H9 (cell line): Measurements from ENCODE around the gene PLA2R1. TPM values are rescaled to one million over a fixed set of nuclear protein-coding genes. Genes with fewer than 3 reads are reported as not detected.

Source experiments
- DNase-seq: peaks from one replicate; pipeline ENCODE4 v3.0.0-alpha.2; 2017
- H2AFZ ChIP-seq: one replicate; pipeline ENCODE4 v1.6.1; 2013; ENCODE audit warnings: mild to moderate bottlenecking, low read length, control low read depth, moderate library complexity
- H2AK5ac ChIP-seq: 2 replicates; pipeline ENCODE4 v1.6.1; 2013; ENCODE audit warnings: low read length, control low read depth, mixed read lengths; ENCODE audit not compliant: insufficient read length
- H2BK120ac ChIP-seq: one replicate; pipeline ENCODE4 v1.6.1; 2013; ENCODE audit warnings: low read depth, mild to moderate bottlenecking, low read length, control low read depth, inconsistent platforms; ENCODE audit not compliant: poor library complexity, severe bottlenecking
- H2BK12ac ChIP-seq: 2 replicates; pipeline ENCODE4 v1.6.1; 2013; ENCODE audit warnings: low read length, control low read depth, mixed read lengths, low read depth; ENCODE audit not compliant: insufficient read length
- H2BK15ac ChIP-seq: 2 replicates; pipeline ENCODE4 v1.6.1; 2013; ENCODE audit warnings: low read depth, low read length, control low read depth
- H2BK20ac ChIP-seq: one replicate; pipeline ENCODE4 v1.6.1; 2013; ENCODE audit warnings: low read depth, mild to moderate bottlenecking, low read length, control low read depth, inconsistent platforms; ENCODE audit not compliant: poor library complexity, severe bottlenecking
- H2BK5ac ChIP-seq: 2 replicates; pipeline ENCODE4 v1.6.1; 2013; ENCODE audit warnings: low read length, control low read depth, mixed read lengths; ENCODE audit not compliant: insufficient read length
- H3K14ac ChIP-seq: 2 replicates; pipeline ENCODE4 v1.6.1; 2013; ENCODE audit warnings: low read length, control low read depth; ENCODE audit not compliant: insufficient read depth
- H3K18ac ChIP-seq: 2 replicates; pipeline ENCODE4 v1.6.1; 2013; ENCODE audit warnings: low read depth, mild to moderate bottlenecking, mixed read lengths, low read length, control low read depth; ENCODE audit not compliant: insufficient read length
- H3K23ac ChIP-seq: 2 replicates; pipeline ENCODE4 v1.6.1; 2013; ENCODE audit warnings: low read length, control low read depth, mixed read lengths, low read depth; ENCODE audit not compliant: insufficient read length
- H3K23me2 ChIP-seq: 2 replicates; pipeline ENCODE4 v1.6.1; 2013; ENCODE audit warnings: low read depth, mild to moderate bottlenecking, mixed read lengths, low read length, control low read depth; ENCODE audit not compliant: insufficient read length, poor library complexity, severe bottlenecking
- H3K27ac ChIP-seq: 2 replicates; pipeline ENCODE4 v1.5.1; 2013; ENCODE audit warnings: low read length, control low read depth, mixed read lengths, low read depth; ENCODE audit not compliant: insufficient read length
- H3K27me3 ChIP-seq: 2 replicates; pipeline ENCODE4 v1.6.1; 2013; ENCODE audit warnings: low read length, control low read depth, inconsistent platforms; ENCODE audit not compliant: insufficient read depth
- H3K4ac ChIP-seq: 2 replicates; pipeline ENCODE4 v1.6.1; 2013; ENCODE audit warnings: low read depth, mild to moderate bottlenecking, control low read depth, inconsistent platforms, low read length, moderate library complexity
- H3K4me1 ChIP-seq: 2 replicates; pipeline ENCODE4 v1.6.1; 2013; ENCODE audit warnings: low read length, control low read depth, inconsistent platforms; ENCODE audit not compliant: insufficient read depth
- H3K4me2 ChIP-seq: 2 replicates; pipeline ENCODE4 v1.6.1; 2013; ENCODE audit warnings: low read length, control low read depth, mixed read lengths; ENCODE audit not compliant: insufficient read length, insufficient read depth
- H3K56ac ChIP-seq: 2 replicates; pipeline ENCODE4 v1.6.1; 2013; ENCODE audit warnings: low read depth, mild to moderate bottlenecking, mixed read lengths, low read length, control low read depth; ENCODE audit not compliant: insufficient read length
- H3K79me1 ChIP-seq: 2 replicates; pipeline ENCODE4 v1.6.1; 2013; ENCODE audit warnings: low read depth, mild to moderate bottlenecking, moderate library complexity, low read length, control low read depth, inconsistent platforms; ENCODE audit not compliant: insufficient read depth, poor library complexity, severe bottlenecking
- H3K79me2 ChIP-seq: 2 replicates; pipeline ENCODE4 v1.6.1; 2013; ENCODE audit warnings: low read length, control low read depth, inconsistent platforms; ENCODE audit not compliant: insufficient read depth
- H3K9ac ChIP-seq: 2 replicates; pipeline ENCODE4 v1.6.1; 2013; ENCODE audit warnings: low read length, control low read depth, mixed read lengths; ENCODE audit not compliant: insufficient read length; ENCODE audit errors: extremely low read depth
- H3K9me3 ChIP-seq: one replicate; pipeline ENCODE4 v1.6.1; 2013; ENCODE audit warnings: low read depth, low read length, inconsistent platforms; ENCODE audit not compliant: control insufficient read depth
- H3T11ph ChIP-seq: one replicate; pipeline ENCODE4 v1.6.1; 2013; ENCODE audit warnings: mild to moderate bottlenecking, low read length, control low read depth, inconsistent platforms
- H4K20me1 ChIP-seq: one replicate; pipeline ENCODE4 v1.6.1; 2013; ENCODE audit not compliant: control insufficient read depth, insufficient read length, insufficient read depth
- H4K5ac ChIP-seq: 2 replicates; pipeline ENCODE4 v1.6.1; 2013; ENCODE audit warnings: low read depth, mild to moderate bottlenecking, mixed read lengths, low read length, control low read depth; ENCODE audit not compliant: insufficient read length
- H4K8ac ChIP-seq: replicated peaks from 2 replicates; pipeline ENCODE4 v1.6.1; 2013; ENCODE audit warnings: low read length, control low read depth, mixed read lengths, low read depth; ENCODE audit not compliant: insufficient read length
- H4K91ac ChIP-seq: 2 replicates; pipeline ENCODE4 v1.6.1; 2013; ENCODE audit warnings: low read depth, mild to moderate bottlenecking, moderate library complexity, mixed read lengths, low read length, control low read depth; ENCODE audit not compliant: insufficient read length
- H3K27ac Mint-ChIP-seq, 3 experiments: 2 replicates in 2 of 3; 3 replicates in 1 of 3; pipeline ENCODE4 v1.8.0; 2020 to 2021; ENCODE audit warnings: mixed read lengths in 3 of 3, mild to moderate bottlenecking in 1 of 3, moderate library complexity in 1 of 3
- H3K27me3 Mint-ChIP-seq: 2 replicates; pipeline ENCODE4 v1.8.0; 2021; ENCODE audit warnings: low read depth, mild to moderate bottlenecking, moderate library complexity, mixed read lengths
- H3K36me3 Mint-ChIP-seq, 3 experiments: 2 replicates in 2 of 3; 3 replicates in 1 of 3; pipeline ENCODE4 v1.8.0; 2020 to 2021; ENCODE audit warnings: low read depth in 3 of 3, mixed read lengths in 3 of 3; ENCODE audit not compliant: insufficient read depth in 1 of 3
- H3K4me1 Mint-ChIP-seq, 2 experiments: 2 replicates each; pipeline ENCODE4 v1.8.0; 2020; ENCODE audit warnings: mixed read lengths in 2 of 2
- H3K4me3 Mint-ChIP-seq, 2 experiments: 2 replicates in 1 of 2; 3 replicates in 1 of 2; pipeline ENCODE4 v1.8.0; 2020 to 2021; ENCODE audit warnings: mild to moderate bottlenecking in 2 of 2, mixed read lengths in 2 of 2, moderate library complexity in 1 of 2
- H3K9me3 Mint-ChIP-seq, 2 experiments: 2 replicates in 1 of 2; 3 replicates in 1 of 2; pipeline ENCODE4 v1.8.0; 2020; ENCODE audit warnings: mild to moderate bottlenecking in 2 of 2, mixed read lengths in 2 of 2, moderate library complexity in 1 of 2
- WGBS: extraction: QIAGEN DNeasy Blood & Tissue Kit; methylation state at CpG from one replicate; pipeline ENCODE4 v1.1.7; 2013; ENCODE audit warnings: missing lambda C conversion rate, low lambda C conversion rate, mixed read lengths; ENCODE audit not compliant: insufficient read length; ENCODE audit errors: extremely low coverage; 5-methylcytosine and 5-hydroxymethylcytosine counted together
- total RNA-seq: library from RNA; stranded (reverse); gene quantifications from 2 replicates; pipeline ENCODE4 v1.2.1, GENCODE V29; 2021
- TF ChIP-seq, protein P1 (sequence below): fragments of 200-600 bp; sonication (generic); conservative IDR thresholded peaks from 3 replicates; pipeline ENCODE4 v1.8.0; 2021; ENCODE audit warnings: antibody characterized with exemption, mild to moderate bottlenecking

The PLA2R1 gene
- total RNA-seq, 1 experiment from 2014 or later: 0.83 TPM

DNA sequence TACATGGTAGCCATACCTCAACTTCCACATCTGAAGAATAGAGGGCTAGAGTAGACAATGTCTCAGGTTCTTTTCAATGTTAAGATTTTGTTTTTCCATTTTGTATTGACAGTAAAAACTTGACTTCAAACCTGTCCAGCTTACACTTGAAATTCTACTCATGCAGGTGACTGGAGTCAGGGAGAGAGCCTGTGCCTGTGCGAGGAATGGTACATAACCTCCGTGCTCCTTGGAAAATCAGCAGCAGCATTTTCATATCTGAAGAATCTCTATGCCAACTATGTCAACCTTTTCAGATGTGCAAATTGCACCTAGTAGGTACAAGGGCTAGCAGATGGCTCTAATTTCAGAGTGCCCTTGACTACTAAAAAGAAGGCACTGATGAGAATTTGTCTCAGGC lies 2.1 kb downstream of the PLA2R1 start:
- Histone ChIP-seq H4K8ac (no peak overlapping the region), H3K23me2 (peaks cover 14% of the 10 kb centered on the region), H2BK120ac (no peak overlapping the region), H2AK5ac (no peak overlapping the region), H2BK15ac (no peak overlapping the region), H3K56ac (no peak overlapping the region), H4K91ac (no peak overlapping the region), H3K4me1 (peaks cover 5% of the 10 kb centered on the region; the same call in 1 of the 2 replicates), H3K9ac (no peak overlapping the region), H3K23ac (no peak overlapping the region), H2BK20ac (no peak overlapping the region), H2AFZ (no peak overlapping the region), H3K9me3 (no peaks in the 10 kb centered on the region), H3K14ac (no peak overlapping the region), H3K4ac (no peak overlapping the region), H3K79me2 (no peaks in the 10 kb centered on the region), H3K79me1 (no peaks in the 10 kb centered on the region), H3K4me2 (no peak overlapping the region), H3T11ph (no peak overlapping the region), H3K27ac (no peak overlapping the region), H2BK5ac (no peak overlapping the region), H4K20me1 (no peaks in the 10 kb centered on the region), H2BK12ac (no peak overlapping the region), H3K18ac (no peak overlapping the region), H4K5ac (no peak overlapping the region), H3K27me3 (no peaks in the 10 kb centered on the region; the same call in 1 of the 2 replicates)
- TF ChIP-seq, protein P1, sequence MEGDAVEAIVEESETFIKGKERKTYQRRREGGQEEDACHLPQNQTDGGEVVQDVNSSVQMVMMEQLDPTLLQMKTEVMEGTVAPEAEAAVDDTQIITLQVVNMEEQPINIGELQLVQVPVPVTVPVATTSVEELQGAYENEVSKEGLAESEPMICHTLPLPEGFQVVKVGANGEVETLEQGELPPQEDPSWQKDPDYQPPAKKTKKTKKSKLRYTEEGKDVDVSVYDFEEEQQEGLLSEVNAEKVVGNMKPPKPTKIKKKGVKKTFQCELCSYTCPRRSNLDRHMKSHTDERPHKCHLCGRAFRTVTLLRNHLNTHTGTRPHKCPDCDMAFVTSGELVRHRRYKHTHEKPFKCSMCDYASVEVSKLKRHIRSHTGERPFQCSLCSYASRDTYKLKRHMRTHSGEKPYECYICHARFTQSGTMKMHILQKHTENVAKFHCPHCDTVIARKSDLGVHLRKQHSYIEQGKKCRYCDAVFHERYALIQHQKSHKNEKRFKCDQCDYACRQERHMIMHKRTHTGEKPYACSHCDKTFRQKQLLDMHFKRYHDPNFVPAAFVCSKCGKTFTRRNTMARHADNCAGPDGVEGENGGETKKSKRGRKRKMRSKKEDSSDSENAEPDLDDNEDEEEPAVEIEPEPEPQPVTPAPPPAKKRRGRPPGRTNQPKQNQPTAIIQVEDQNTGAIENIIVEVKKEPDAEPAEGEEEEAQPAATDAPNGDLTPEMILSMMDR: no peak
- Mint-ChIP-seq H3K4me3 (no peak overlapping the region), H3K9me3 (no peaks in the 10 kb centered on the region; a peak in 1 of 5 replicates), H3K27me3 (peaks cover 70% of the 10 kb centered on the region), H3K36me3 (peaks cover 0 to 14% (median 9%) of the 10 kb centered on the region in 3 experiments; a peak in 4 of 7 replicates), H3K27ac (no peak overlapping the region), H3K4me1 (peaks cover 26 to 35% of the 10 kb centered on the region in 2 experiments)
- no CpG with 5 or more reads among the region's 2 CpGs for WGBS
- DNase-seq: no peak
